Measurements from ENCODE around the gene POP7. TPM values are rescaled to one million over a fixed set of nuclear protein-coding genes. Genes with fewer than 3 reads are reported as not detected.

Gene POP7
- total and polyA plus RNA-seq, 10 donors, result 14.9 to 39.1 (median 18.8) TPM

DNA sequence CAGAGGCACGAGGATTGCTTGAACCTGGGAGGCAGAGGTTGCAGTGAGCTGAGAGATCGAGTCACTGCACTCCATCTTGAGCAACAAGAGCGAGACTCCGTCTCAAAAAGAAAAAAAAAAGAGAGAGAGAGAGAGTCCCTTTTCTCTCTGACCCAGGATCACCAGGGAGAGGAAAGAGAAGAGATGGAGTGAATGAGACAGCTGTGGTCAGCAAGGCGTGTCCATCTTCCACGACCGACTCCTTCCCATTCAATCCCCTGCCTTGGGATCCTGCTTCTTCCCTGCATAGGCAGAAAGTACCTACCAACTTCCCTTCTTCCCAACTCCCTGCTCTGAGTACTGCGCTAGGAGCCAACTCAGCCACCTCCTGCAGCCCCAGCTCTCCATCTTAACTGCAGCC, 22.3 kb downstream of the POP7 start:
- Histone ChIP-seq H3K4me3 (no peak overlapping the region), H3K27ac (no peak overlapping the region), H3K4me1 (peaks cover 0 to 10% (median 5%) of the 10 kb centered on the region in 6 donors), H3K36me3 (no peaks in the 10 kb centered on the region), H3K9me3 (no peaks in the 10 kb centered on the region), H3K27me3 (replicated peaks in 1 of 7) (peaks cover 0 to 30% (median 10%) of the 10 kb centered on the region in 7 donors)
- DNase-seq, result no peak
- intact Hi-C loops (cut with DNase I; ENCODE audit: low total_unique reads), result no loop called here
- WGBS, 5 donors, result 71 to 80% (median 78%) methylated on average over 8 of the region's 8 CpGs
- TF ChIP-seq POLR2A (IDR thresholded peaks at IDR 0.05) (no peak), POLR2AphosphoS5 (IDR thresholded peaks at IDR 0.05) (no peak), CTCF (IDR thresholded peaks at IDR 0.05 in 8 of 11, conservative IDR thresholded peaks at IDR 0.05 in 3 of 11) (no peak)

DNA sequence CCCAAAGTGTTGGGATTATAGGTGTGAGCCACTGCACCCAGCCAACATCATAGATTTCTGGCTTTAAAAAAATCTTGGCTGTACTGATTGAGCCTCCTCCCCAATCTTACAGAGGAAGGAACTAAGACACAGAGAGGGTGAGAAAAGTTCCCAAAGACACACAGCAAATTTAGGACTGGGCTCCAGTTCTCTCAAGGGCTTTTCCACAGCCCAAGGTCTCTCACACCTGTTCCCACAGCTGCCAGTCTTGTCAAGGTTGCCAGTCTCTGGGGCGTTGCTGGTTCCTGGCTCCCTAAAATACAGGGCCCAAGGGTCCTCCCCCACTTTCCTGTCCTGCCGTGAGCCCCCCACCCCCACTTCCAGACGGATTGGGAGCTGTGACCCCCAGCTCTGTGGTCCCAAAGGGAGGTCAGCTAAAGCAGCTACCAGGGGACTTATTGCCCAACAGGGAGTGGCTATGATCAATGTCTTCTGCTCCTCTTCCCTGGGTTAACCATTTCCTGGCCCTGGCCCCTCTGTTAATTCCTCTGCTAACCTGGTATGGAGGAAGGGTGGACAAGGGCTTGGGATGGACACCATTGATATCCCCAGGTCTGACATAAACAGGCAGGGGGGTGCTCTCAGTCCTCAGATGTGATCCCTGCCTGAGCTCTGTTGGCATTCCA, 24.3 kb downstream of the POP7 start:
- Histone ChIP-seq H3K4me1 (peaks cover 0 to 6% (median 2%) of the 10 kb centered on the region in 6 donors), H3K27ac (no peak overlapping the region), H3K9me3 (no peaks in the 10 kb centered on the region), H3K27me3 (replicated peaks in 1 of 7) (peaks cover 0 to 10% (median 0%) of the 10 kb centered on the region in 7 donors), H3K36me3 (no peaks in the 10 kb centered on the region), H3K4me3 (no peak overlapping the region)
- no peak for DNase-seq
- intact Hi-C loops (cut with DNase I; ENCODE audit: low total_unique reads), result no loop called here
- TF ChIP-seq POLR2AphosphoS5 (IDR thresholded peaks at IDR 0.05) (no peak), CTCF (IDR thresholded peaks at IDR 0.05 in 8 of 11, conservative IDR thresholded peaks at IDR 0.05 in 3 of 11) (no peak), POLR2A (IDR thresholded peaks at IDR 0.05) (no peak)
- 23 to 39% methylated on average over 3 of the region's 3 CpGs; no CpG with 5 or more reads in 3 of the 5 donors for WGBS, 5 donors

GRCh38 chr7:100731937-100732636, 26.2 kb downstream of the POP7 start:
- intact Hi-C loops (cut with DNase I; ENCODE audit: low total_unique reads), result no loop called here
- no peaks in the 10 kb centered on the region for H3K4me1 ChIP-seq
- TF ChIP-seq POLR2A (IDR thresholded peaks at IDR 0.05) (no peak), CTCF (IDR thresholded peaks at IDR 0.05 in 8 of 11, conservative IDR thresholded peaks at IDR 0.05 in 3 of 11) (no peak), POLR2AphosphoS5 (IDR thresholded peaks at IDR 0.05) (no peak)
- H3K36me3 ChIP-seq, result no peaks in the 10 kb centered on the region
- no peak overlapping the region for H3K4me3 ChIP-seq
- H3K9me3 ChIP-seq, result no peaks in the 10 kb centered on the region
- peaks cover 0 to 6% (median 0%) of the 10 kb centered on the region in 7 donors for H3K27me3 ChIP-seq (replicated peaks in 1 of 7)
- no peak for DNase-seq
- 76 to 77% (median 77%) methylated on average over 11 of the region's 11 CpGs; no CpG with 5 or more reads in 2 of the 5 donors for WGBS, 5 donors
- no peak overlapping the region for H3K27ac ChIP-seq

DNA sequence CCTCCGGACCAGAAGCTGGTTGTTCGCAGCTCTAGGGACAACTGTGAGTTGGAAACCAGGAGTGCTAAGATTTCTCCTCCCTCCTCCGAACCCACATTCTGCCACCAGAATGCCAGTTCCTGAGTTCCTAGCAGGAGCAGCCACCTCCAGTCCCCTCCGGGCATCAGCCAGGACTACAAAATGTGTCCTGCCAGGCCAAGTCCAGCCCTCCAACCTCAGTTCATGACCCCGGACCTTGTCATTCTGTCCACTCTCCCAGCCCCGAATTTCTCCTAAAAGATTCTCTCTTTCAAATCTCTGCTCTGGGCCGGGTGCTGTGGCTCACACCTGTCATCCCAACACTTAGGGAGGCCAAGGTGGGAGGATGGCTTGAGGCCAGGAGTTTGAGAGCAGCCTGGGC, 29.8 kb downstream of the POP7 start:
- Histone ChIP-seq H3K27me3 (replicated peaks in 1 of 7) (peaks cover 0 to 6% (median 0%) of the 10 kb centered on the region in 7 donors), H3K9me3 (no peaks in the 10 kb centered on the region), H3K27ac (no peak overlapping the region), H3K4me3 (no peak overlapping the region), H3K4me1 (no peaks in the 10 kb centered on the region), H3K36me3 (no peaks in the 10 kb centered on the region)
- no peak for DNase-seq
- 82 to 89% (median 89%) methylated on average over 7 of the region's 7 CpGs; no CpG with 5 or more reads in 2 of the 5 donors for WGBS, 5 donors
- TF ChIP-seq POLR2A (IDR thresholded peaks at IDR 0.05), result no peak
- TF ChIP-seq POLR2AphosphoS5 (IDR thresholded peaks at IDR 0.05), result no peak
- no peak for TF ChIP-seq CTCF (IDR thresholded peaks at IDR 0.05 in 8 of 11, conservative IDR thresholded peaks at IDR 0.05 in 3 of 11)
- intact Hi-C loops (cut with DNase I; ENCODE audit: low total_unique reads), result no loop called here

All from spleen (tissue), 11 donors.